Left ventricle myocardium superior (tissue), 1 donor: ENCODE results near the gene DENND1C. TPM values are rescaled to one million over a fixed set of nuclear protein-coding genes. Genes with fewer than 3 reads are reported as not detected.

Source experiments
- ATAC-seq: fragments of 200-7000 bp; cut with Tn5 transposase; one replicate; pipeline ENCODE4 v1.9.1; 2020; ENCODE audit warnings: mild to moderate bottlenecking, moderate library complexity
- DNase-seq: peaks from one replicate; pipeline ENCODE4 v3.0.0-alpha.2; 2020
- intact Hi-C: fragments of 100-400 bp; cut with micrococcal nuclease; formaldehyde crosslinking; loops from one replicate; pipeline ENCODE4 v1.11.0; 2022
- total RNA-seq: library from RNA; stranded (reverse); fragmentation: NEBNext Ultra II Directional; extraction: Animal tissue kit (Norgen Biotek cat#: 25700); gene quantifications from one replicate; pipeline ENCODE4 v1.2.1, GENCODE V29; 2021
- donor health status: DM: no; HTN: yes; CAD: no; lungs with severe emphysema.

Gene DENND1C
- total RNA-seq, 1 donor from 2014 or later, result 0.87 TPM

DNA sequence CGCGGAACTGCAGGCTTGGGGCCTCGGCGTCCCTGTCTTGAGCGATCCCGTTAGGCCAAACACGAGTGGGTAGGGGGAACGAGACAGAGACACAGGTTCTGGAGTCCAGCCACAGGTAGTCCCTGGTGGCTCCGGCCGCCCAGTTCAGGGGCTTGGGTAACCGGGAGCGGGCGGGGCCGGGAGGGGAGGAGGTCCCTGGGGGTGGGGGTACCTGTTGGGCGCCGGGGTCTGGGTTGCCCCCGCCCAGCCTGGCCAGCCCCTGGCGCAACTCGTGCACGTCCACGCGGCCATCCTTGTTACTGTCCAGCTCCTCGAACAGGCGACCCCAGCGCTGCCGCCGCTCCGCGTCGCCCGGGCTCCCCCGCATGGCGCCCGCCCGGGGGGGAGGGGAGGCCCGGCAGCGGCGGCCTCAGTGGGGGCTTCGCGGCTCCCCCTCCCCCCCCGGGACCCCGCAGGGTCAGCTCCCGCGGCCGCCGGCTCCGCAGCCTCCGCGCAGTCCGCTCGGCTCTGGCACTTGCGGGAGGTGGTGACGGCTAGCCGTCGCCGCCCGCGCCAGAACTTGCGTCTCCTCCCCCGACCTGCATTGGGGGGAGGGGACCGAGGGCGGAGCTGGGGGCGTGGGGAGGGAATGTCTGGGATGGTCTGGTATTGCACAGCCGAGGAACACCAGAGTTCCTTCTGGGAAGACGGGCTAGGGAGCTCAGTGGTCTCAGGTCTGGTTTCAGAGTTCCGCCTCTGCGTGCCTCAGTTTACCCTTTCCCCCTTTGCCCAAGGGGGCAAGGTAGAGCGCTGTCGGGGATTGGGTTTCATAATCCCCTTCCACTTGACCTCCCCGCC is 22.1 kb downstream of the DENND1C start, which contains the start of gene SLC25A23:
TSS of gene SLC25A23 (minus strand) at position 531 of the 837 bp plus-strand sequence. CDS start at position 367, 164 bp downstream.
- peak; percentile 83 for ATAC-seq
- intact Hi-C loops, result no loop called here
- DNase-seq, result peak; percentile 82

DNA sequence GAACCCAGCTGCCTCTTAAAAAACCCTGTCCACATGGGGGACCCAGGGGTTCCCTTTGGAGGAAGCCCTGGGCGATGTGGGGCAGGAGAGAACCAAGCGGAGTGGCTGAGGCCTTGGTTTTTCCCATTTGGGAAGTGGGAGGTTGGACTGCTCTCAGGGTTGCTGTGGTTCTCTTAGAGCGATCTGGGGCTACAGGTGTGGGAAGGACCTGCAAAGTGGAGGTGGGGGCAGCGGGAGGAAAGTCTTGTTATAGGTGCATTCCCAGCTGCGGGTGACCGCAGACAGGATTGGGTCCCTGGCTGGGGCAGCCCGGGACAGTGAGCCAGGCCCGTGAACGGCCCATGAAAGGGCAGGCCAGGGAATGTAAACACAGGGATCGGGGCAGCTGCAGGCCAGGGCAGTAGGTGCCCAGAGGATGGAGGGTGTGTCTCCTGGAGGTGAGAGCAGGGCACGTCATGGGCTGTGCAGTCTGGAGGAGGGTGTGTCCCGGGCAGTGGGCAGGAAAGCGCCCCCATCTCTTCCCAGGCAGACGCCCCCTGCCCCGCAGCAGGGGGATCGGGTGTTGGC is 22.8 kb downstream of the DENND1C start:
- no peak for ATAC-seq
- intact Hi-C loops, result no loop called here
- DNase-seq, result peak; percentile 40

DNA sequence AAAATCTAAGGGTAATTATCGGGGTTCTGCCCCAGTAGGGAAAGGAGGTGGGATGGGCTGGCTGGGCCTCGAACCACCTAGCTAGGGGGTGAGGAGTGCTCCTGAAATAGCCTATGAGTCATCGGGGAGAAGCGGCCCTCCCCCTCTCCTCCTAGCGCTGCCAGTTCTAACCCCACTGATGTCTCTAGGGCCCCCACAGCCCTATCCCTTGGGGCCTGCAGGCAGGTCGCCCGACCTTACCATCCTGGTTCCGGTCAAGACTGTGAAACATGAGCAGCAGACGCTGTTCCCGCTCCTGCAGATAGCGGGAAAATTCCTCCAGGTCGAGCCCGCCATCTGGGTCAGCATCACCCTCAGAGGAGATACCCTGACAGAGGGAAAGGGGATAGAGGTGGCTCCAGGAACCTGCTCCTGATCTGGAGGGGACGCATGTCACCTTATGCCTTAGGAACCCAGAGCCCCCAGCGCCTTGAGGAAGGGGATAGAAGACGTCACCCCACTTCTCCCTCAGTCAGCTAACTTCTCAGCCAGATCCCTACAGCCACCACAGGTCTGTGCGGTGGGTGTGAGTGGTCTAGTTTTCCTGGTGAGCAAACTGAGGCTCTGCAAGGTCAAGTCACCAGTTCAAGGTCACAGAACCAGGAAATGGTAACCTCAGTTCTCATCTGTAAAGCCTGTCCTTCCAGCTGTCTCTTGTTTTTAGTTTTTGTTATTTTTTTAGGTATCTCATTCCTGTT is 23.5 kb downstream of the DENND1C start:
- intact Hi-C loops, result no loop called here
- ATAC-seq (no peak), DNase-seq (no peak)

DNA sequence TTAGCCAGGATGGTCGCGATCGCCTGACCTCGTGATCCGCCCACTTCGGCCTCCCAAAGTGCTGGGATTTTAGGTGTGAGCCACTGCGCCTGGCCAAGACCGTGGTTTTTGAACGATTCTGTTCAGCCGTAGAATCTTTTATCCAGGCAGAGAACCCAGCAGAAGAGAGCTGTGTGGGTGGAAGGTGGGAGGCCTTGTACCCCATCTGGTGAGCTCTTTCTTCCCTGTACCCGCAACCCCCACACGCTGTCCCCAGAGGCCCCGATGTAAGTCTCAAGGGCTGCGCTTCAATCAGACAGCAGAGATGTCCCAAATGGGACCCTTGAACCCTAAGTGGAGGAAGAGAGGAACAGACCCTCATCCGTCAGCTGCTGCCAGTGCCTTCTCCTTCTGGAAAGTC is 25.7 kb downstream of the DENND1C start:
- ATAC-seq (no peak), DNase-seq (no peak)
- intact Hi-C loops, result no loop called here

DNA sequence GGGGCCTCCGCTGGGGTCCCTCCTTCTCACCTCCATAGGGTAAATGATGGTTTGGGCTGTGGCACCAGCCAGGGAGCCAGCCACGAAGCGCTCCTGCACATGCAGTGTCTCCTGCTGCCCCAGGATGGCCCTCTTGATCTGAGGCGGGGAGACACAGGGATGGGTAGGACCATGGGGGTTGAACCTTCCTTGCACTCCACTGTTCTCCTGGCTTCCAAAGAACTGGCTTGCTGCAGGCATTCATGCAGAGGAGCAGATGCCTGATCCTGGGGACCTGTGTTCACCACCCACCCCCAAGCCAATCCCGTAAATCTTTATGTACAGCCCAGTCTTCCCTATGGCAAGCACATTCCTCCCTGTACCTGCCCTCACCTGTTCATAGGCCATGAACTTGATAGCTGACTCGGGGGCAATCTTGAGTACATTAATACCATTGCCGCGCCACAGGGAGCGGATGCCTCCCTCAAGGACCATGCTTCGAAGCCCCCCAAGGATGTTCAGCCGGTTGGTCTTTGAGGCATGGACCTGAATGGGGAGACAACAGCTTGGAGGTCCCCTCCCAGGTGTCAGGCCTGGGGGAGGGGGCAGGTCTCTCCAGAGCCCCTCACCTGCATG is 27.5 kb downstream of the DENND1C start:
- DNase-seq (no peak), ATAC-seq (no peak)
- intact Hi-C loops, result no loop called here

DNA sequence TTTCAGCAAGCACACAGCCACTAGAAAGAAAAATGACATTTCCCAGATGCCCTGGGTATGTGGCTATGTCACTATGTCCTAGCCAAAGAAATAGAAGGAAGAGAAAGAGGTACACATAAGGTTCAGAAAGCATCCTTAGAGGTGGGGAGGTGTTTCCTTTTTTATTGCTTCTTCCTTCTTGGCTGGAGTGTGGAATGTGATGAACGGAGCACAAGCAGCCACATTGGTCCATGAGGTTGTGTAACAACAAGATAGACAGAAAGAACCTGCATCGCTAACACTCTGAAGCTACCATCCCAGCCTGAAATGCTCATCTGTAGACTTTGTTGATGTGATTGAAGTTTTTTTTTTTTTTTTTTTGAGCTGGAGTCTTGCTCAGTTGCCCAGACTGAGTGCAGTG is 28.7 kb downstream of the DENND1C start:
- intact Hi-C loops, result no loop called here
- ATAC-seq (no peak), DNase-seq (no peak)

DNA sequence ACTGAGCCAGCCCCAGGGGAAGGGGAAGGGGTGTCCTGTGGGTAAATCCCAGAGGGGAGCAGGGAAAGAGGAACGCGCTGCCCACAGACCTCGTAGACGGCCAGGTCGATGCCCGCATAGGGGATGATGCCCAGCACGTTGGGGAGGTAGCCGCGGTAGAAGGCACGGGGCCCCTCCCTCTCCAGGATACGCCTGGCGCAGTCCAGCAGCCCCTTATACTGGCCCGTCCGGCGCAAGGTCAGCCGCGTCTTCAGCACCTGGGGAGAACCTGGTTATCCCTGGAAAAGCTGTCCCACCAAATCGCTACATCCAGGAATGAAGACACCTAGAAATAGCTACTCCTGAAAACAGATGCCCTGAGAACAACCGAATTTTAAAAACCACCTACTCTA is 29.4 kb downstream of the DENND1C start:
- ATAC-seq, result no peak
- intact Hi-C loops, result no loop called here

DNA sequence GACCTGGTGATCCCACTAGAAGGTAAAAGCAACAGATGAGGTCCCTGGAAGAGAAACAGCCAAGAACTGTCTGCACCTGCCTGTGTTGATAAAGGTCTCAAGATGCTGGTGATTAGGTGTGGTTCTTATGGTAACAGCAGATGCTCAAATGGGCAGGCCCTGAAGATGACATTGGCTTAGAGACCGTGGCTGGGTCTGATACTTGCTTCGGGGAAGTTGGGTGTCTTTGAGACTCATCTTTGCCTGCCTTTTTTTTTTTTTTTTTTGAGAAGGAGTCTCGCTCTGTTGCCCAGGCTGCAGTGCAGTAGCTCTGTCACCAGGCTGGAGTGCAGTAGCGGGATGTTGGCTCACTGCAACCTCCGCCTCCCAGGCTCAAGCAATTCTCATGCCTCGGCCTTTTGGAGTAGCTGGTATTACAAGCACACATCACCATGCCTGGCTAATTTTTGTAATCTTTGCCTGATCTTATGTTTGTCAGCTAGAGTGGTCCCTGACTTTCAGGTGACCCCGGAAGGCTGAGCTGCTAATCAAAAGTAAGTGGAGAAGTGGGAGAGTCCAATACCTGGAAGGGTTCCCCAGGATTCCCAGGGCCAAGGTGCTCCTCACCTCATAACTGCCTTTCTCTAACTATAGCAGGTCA is 29.9 kb downstream of the DENND1C start:
- DNase-seq, result no peak
- no peak for ATAC-seq
- intact Hi-C loops, result no loop called here

More for the DNA sequence above, 29.4 kb downstream of the DENND1C start:
- no peak for DNase-seq

DNA sequence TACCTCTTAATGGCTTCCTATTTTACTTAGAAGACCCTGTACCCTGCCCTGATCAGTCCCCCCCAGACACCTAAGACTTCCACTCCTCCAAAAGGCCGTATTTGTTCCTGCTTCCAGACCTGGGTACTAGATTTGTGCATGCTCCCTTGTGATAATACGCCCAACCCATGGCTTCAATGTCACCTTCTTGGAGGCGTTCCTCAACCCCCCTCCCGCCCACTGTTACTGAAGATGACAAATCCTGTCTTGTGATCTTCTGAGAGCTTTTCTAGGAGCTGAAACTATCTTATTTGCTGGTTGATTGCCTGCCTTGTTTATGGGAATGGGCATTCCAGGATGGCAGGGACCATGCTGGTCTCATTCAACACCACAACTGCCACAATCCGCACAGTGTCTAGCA is 31.4 kb downstream of the DENND1C start:
- intact Hi-C loops, result no loop called here
- no peak for ATAC-seq

DNA sequence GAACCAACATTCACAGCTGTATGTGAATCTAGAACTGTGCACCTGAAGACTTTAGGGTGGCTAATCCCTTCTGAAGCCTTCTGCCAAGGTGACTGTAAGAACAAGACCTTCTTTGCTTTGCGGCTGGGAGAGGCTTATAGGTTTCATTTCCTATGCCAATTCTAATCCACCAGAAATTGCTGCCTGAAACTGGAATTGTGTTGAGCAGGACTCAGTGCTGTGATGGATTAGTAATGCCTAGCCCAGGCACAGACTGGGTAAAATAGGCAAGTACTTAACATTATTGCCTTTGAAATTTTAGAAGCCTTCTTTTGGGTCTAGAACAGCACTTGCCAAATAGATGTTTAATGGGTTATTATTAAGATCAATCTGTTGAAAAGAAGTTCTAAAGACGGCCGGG is 33.5 kb downstream of the DENND1C start:
- intact Hi-C loops, result no loop called here
- no peak for ATAC-seq
- no peak for DNase-seq

More for the DNA sequence above, 31.4 kb downstream of the DENND1C start:
- DNase-seq, result no peak

DNA sequence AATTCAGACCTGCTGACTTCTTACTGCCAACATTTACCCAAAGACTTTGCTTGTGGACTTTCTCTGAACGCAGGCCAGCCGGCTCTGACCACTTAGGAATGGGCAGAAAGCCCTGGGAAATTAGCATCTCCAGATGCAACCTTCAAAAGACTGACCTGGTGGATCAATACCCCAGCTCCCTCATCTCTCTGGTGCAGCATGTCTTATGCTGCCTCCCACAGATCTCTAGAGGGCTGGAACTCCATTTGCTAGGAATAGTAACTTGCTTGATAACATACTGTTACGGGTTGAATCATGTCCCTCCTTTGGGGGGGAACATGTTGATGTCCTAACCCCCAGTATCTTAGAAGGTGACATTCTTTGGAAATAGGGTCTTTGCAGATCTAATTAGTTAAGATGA is 35.1 kb downstream of the DENND1C start:
- DNase-seq, result no peak
- no peak for ATAC-seq
- intact Hi-C loops, result no loop called here

DNA sequence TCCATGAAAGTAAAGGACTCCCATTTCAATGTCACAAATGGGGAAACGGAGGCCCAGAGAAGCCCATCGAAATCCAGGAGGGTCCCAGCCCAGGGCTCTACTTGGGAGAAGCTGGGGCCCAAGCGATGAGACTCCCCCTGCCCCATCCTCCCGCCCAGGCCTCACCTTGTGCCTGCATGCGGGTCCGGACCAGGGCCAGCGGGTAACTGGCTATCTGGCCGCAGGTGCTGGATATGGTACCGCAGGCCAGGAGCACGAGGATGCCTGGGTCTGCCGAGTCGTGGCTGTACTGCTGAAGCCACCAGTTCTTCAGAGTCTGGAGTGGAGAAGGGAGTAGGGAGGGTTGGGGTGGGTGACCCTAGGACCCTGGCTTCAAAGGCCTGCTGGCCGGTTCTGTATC is 37.6 kb downstream of the DENND1C start:
- DNase-seq (no peak), ATAC-seq (no peak)
- intact Hi-C loops, result no loop called here

DNA sequence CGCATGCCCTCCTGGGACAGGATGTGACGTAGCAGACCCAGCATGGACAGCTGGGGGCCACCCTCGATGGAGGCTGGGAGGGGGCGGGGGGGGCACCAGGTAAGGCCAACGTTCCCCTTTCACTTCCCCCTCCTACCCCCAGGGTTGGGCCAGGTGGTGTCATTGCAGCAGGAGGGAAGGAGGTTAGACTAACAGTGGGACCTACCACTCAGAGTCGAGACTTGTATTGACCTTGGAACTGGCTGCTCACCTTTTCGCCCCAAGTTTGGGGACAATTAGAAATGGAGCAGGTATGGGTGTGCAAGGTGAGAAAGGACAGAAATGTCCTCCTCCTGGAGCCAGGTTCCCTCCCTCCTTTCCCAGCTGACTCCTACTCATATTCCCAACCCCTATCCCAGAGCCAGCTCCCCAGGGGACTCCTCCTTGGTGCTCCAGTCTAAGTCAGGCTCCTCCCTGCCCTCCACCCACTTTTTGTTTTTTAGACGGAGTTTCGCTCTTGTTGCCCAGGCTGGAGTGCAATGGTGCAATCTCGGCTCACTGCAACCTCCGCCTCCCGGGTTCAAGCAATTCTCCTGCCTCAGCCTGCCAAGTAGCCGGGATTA is 39.4 kb downstream of the DENND1C start:
- DNase-seq (no peak), ATAC-seq (no peak)
- intact Hi-C loops, result no loop called here

DNA sequence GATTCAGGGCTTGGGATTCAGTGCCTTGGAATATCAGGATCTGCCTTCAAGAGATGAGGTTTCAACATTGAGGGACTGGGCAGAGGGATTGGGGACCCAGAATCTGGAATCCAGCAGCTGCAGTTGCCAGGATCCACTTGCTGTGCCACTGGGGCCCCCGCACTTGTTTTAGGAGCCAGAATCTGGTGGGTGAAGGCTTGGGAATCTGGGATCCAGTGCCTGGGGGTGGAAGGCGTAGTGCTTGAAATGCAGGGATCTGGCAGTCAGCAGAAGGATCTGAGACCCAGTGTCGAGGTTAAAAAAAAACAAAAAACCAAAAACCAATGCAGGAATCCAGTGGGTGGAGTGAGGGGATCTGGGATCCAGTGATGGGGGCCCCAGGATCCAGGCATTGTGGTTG is 40.7 kb downstream of the DENND1C start:
- intact Hi-C loops, result no loop called here
- no peak for DNase-seq
- ATAC-seq, result no peak

DNA sequence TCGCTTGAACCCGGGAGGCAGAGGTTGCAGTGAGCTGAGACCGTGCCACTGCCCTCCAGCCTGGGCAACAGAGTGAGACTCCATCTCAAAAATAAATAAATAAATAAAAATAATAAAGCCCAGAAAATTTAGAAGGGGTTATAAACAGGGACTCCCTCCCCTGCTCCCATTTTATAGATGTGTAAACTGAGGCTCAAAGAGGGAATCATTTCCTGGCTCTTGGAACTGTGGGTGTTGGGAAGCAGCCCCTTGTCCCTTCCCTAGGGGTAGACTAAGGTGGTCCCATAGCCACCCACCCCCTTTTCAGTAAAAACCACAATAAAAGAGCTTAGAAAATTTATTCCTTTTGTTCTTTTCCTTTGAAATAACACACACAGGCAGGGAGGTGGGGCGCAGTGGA is 41.8 kb downstream of the DENND1C start:
- no peak for ATAC-seq
- no peak for DNase-seq
- intact Hi-C loops, result no loop called here

DNA sequence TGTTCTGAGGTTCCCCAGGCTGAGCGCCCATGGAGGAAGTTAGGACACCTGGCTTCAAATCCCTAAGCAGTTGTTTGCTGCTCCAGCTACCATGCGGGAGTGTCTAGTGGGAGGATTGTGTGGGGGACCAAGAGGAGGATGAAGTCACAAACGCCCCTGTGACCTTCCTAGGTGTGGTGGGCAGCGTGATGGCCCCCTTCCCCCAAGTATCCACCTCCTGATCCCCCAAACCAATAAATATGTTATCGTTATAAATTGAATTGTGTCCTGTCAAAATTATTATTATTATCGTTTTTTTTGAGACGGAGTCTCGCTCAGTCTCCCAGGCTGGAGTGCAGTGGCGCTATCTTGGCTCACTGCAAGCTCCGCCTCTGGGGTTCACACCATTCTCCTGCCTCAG is 47.9 kb downstream of the DENND1C start, which contains the start of gene SLC25A41:
TSS of gene SLC25A41 (minus strand) at position 101 of the 400 bp plus-strand sequence. CDS start at position 31, 70 bp downstream.
- ATAC-seq (no peak), DNase-seq (no peak)
- intact Hi-C loops, result no loop called here

DNA sequence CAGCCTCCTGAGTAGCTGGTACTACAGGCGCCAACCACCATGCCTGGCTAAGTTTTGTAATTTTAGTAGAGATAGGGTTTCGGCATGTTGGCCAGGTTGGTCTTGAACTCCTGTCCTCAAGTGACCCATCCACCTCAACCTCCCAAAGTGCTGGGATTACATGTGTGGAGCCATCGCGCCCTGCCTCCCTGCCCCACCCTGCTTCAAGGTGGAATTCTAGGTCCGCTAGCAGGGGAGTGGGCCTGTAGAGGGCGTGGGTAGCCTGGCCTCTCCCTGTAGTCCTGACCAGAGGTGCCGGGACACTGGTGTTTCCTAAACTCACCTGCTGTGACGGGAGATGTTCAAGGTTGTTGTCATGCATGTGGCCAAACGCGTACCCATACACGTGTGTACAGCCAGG is 48.4 kb downstream of the DENND1C start:
- ATAC-seq, result no peak
- DNase-seq, result no peak
- intact Hi-C loops, result no loop called here

DNA sequence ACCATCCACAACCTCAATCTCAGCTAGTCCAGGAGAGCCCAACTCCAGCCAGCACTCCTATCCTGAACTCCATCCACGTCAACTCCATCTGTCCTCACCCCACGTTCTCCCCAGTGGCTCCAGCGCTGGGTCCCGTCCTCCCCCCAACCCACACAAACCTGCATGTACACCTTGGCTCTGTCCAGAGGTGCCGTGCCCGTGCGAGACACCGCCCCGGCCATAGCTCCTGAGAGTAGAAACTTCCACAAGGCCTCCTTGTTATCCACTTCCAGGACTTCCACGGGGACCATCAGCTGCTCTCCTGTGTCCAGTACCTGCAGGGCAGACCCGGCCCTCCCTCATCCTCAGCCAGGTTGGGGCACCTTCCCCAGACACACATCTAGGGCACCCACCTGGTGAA is 49.7 kb downstream of the DENND1C start:
- DNase-seq (no peak), ATAC-seq (no peak)
- intact Hi-C loops, result no loop called here
